GM12878 (cell line): ENCODE data around the gene LHX2. TPM values are rescaled to one million over a fixed set of nuclear protein-coding genes. Genes with fewer than 3 reads are reported as not detected.

Experiments
- ATAC-seq: fragments of 200-7000 bp; cut with Tn5 transposase; 3 replicates; pipeline ENCODE4 v1.9.1; 2020; ENCODE audit warnings: mild to moderate bottlenecking, moderate library complexity
- BruUV-seq: library from RNA; stranded (reverse); fragments of 400-500 nt; replicated peaks from 2 replicates; lab custom pipeline; 2021; lab: Mats Ljungman, UMichigan
- CTCF ChIA-PET: fragments of 300-600 bp; sonication (Branson Sonifier 250); formaldehyde crosslinking; extraction: SDS; loops from one replicate; lab custom pipeline; 2021; ENCODE audit warnings: inconsistent platforms; lab: Yijun Ruan, JAX
- POLR2A ChIA-PET: fragments of 350-600 bp; formaldehyde crosslinking; extraction: SDS; loops from one replicate; lab custom pipeline; 2021; ENCODE audit warnings: inconsistent platforms; lab: Charles Lee
- RAD21 ChIA-PET: fragments of 300-600 bp; sonication (Branson Sonifier 250); formaldehyde crosslinking; loops from one replicate; lab custom pipeline; 2023; ENCODE audit warnings: antibody characterized with exemption; ENCODE audit not compliant: unreplicated experiment; lab: Charles Lee
- SMC1A ChIA-PET: fragments of 300-600 bp; sonication (Branson Sonifier 250); formaldehyde crosslinking; loops from one replicate; lab custom pipeline; 2023; ENCODE audit not compliant: unreplicated experiment, uncharacterized antibody; lab: Charles Lee
- DNase-seq: peaks from one replicate; pipeline ENCODE4 v3.0.0-alpha.2; 2011; ENCODE audit warnings: low read depth, low spot score
- FAIRE-seq: peaks from 3 replicates; lab custom pipeline; 2011; peaks lifted over from hg19 to GRCh38; lab: Jason Lieb, UNC
- H2AFZ ChIP-seq: 2 replicates; pipeline ENCODE4 v1.6.0; 2011; ENCODE audit warnings: low read depth, low read length, control low read depth; ENCODE audit not compliant: control insufficient read depth
- H3K27ac ChIP-seq: 2 replicates; pipeline ENCODE4 v1.5.1; 2011; ENCODE audit warnings: control low read depth; ENCODE audit not compliant: control insufficient read depth, insufficient read depth
- H3K27me3 ChIP-seq, 2 experiments: replicated peaks in 1 of 2; 2 replicates each; pipeline versions ENCODE4 v1.6.0 to v1.6.1; 2011; ENCODE audit warnings: low read length in 1 of 2; ENCODE audit not compliant: control insufficient read depth in 2 of 2, insufficient read depth in 2 of 2
- H3K36me3 ChIP-seq, 2 experiments: 2 replicates each; pipeline ENCODE4 v1.5.1; 2011; ENCODE audit warnings: low read length in 1 of 2; ENCODE audit not compliant: control insufficient read depth in 2 of 2, insufficient read depth in 2 of 2
- H3K4me1 ChIP-seq: 2 replicates; pipeline ENCODE4 v1.6.1; 2011; ENCODE audit warnings: mild to moderate bottlenecking, low read length, moderate library complexity, mixed read lengths; ENCODE audit not compliant: control insufficient read depth, insufficient read depth
- H3K4me2 ChIP-seq: 2 replicates; pipeline ENCODE4 v1.6.0; 2011; ENCODE audit warnings: control low read depth; ENCODE audit not compliant: control insufficient read depth, insufficient read depth
- H3K4me3 ChIP-seq: fragments of 200-600 bp; sonication (generic); 2 replicates; pipeline ENCODE4 v1.5.1; 2016
- H3K79me2 ChIP-seq: 2 replicates; pipeline ENCODE4 v1.6.0; 2011; ENCODE audit warnings: low read length; ENCODE audit not compliant: control insufficient read depth, insufficient read depth
- H3K9ac ChIP-seq: 2 replicates; pipeline ENCODE4 v1.8.0; 2011; ENCODE audit warnings: low read length, control low read depth, mixed read lengths; ENCODE audit not compliant: control insufficient read depth, insufficient read depth
- H3K9me3 ChIP-seq: replicated peaks from 3 replicates; pipeline ENCODE4 v1.5.1; 2011; ENCODE audit warnings: mild to moderate bottlenecking, low read length; ENCODE audit not compliant: control insufficient read depth, insufficient read depth
- H4K20me1 ChIP-seq: 2 replicates; pipeline ENCODE4 v1.6.0; 2011; ENCODE audit not compliant: control insufficient read depth, insufficient read depth
- BCL3 ChIP-seq: IDR thresholded peaks from 2 replicates; pipeline ENCODE4 v1.6.1; 2011; ENCODE audit warnings: borderline replicate concordance, low read depth, mild to moderate bottlenecking, moderate library complexity, low read length; ENCODE audit not compliant: insufficient read depth, poor library complexity, severe bottlenecking
- CTCF ChIP-seq, 3 experiments: IDR thresholded peaks in 2 of 3; conservative IDR thresholded peaks in 1 of 3; 2 replicates each; pipeline ENCODE4 v1.5.1; 2011; ENCODE audit warnings: low read depth in 3 of 3, low read length in 3 of 3, mild to moderate bottlenecking in 3 of 3, control low read depth in 2 of 3, moderate library complexity in 2 of 3, inconsistent platforms in 1 of 3, mixed read lengths in 1 of 3; ENCODE audit not compliant: control insufficient read depth in 2 of 3, insufficient read depth in 1 of 3; ENCODE audit errors: extremely low read depth in 1 of 3
- MYB ChIP-seq: fragments of 150-350 bp; IDR thresholded peaks from 2 replicates; pipeline ENCODE4 v1.6.1; 2014; ENCODE audit warnings: mild to moderate bottlenecking, low read depth, low read length, borderline replicate concordance
- SMC3 ChIP-seq: IDR thresholded peaks from 2 replicates; pipeline ENCODE4 v1.6.1; 2011; ENCODE audit warnings: low read length, improper control_type of control experiment, borderline replicate concordance
- WGBS: methylation state at CpG from one replicate; pipeline ENCODE4 v1.1.6; 2016; ENCODE audit warnings: low lambda C conversion rate; ENCODE audit not compliant: insufficient replicate concordance, insufficient coverage; ENCODE audit errors: missing lambda C conversion rate; 5-methylcytosine and 5-hydroxymethylcytosine counted together
- in situ Hi-C: fragments of 300-500 bp; cut with MboI; formaldehyde crosslinking; loops from 9 replicates; pipeline ENCODE4 v1.14.3; 2018; ENCODE audit warnings: mixed read lengths
- intact Hi-C: fragments of 100-400 bp; cut with micrococcal nuclease; formaldehyde crosslinking; loops from one replicate; pipeline ENCODE4 v1.14.2; 2022; ENCODE audit not compliant: unreplicated experiment
- polyA plus RNA-seq, 11 experiments: library from polyadenylated mRNA; depleted of rRNA in 4 of 11; unstranded in 6 of 11; stranded (reverse) in 5 of 11; fragments of >200 nt; fragmentation: Nextera tagmentation in 4 of 11; fragmentation: Illumina TruSeq in 1 of 11; extraction: Ambion mirVana in 4 of 11; extraction: Trizol in 1 of 11; gene quantifications; 1 replicate in 1 of 11; 2 replicates in 10 of 11; pipeline versions ENCODE4 v1.2.1 to v1.2.3, GENCODE V29; 2011 to 2016; ENCODE audit warnings: inconsistent platforms in 2 of 11, missing spikeins in 2 of 11, low read depth in 1 of 11
- total RNA-seq, 4 experiments: library from RNA; depleted of rRNA in 3 of 4; stranded (reverse); fragments of >200 nt in 3 of 4; fragmentation: Illumina TruSeq in 1 of 4; extraction: Trizol in 1 of 4; gene quantifications; 2 replicates each; pipeline versions ENCODE4 v1.2.1 to v1.2.3, GENCODE V29; 2013 to 2021

LHX2 gene
- total and polyA plus RNA-seq, 10 of the 15 experiments (the other 5 are each of a cell fraction or from before 2014, with no cell fraction given) = 0.82 to 69.8 (median 5.3) TPM

DNA sequence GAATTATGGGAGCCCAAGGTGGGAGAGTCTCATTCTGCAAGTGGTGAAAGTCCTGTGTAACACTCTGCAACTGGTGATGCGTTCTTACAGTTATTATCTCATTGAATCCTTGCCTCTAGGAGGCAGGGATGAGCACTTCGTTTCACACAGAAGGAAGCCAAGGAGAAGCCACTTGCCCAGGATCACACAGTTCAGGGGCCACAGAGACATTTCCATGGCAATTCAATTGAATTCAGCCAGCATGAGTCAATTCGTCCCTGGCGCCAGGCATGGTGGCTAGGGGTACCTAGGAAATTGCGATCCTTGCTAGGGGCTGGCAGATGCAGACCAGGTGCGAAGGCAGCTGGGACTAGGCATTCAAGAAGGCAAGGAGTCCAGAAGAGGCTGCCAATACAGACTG, 26.2 kb downstream of the LHX2 start:
- POLR2A ChIA-PET = interaction anchor here (0.6 kb wide), 1 partner anchor 77 kb away, joined by 3 read pairs; no protein-coding TSS in a partner anchor
- BruUV-seq = no TSS peak
- Histone ChIP-seq H3K4me1 (peaks cover 6% of the 10 kb centered on the region), H3K27ac (no peak overlapping the region), H3K27me3 (peaks cover 2 to 3% of the 10 kb centered on the region in 2 experiments; a peak in 3 of 4 replicates), H4K20me1 (no peaks in the 10 kb centered on the region), H3K36me3 (no peaks in the 10 kb centered on the region), H3K9me3 (no peaks in the 10 kb centered on the region; the same call in 2 of the 3 replicates), H3K4me3 (no peak overlapping the region), H3K4me2 (no peak overlapping the region), H3K9ac (no peak overlapping the region), H3K79me2 (no peaks in the 10 kb centered on the region), H2AFZ (no peak overlapping the region)
- FAIRE-seq (no peak), DNase-seq (no peak), ATAC-seq (no peak)
- SMC1A ChIA-PET = interaction anchor here (0.9 to 6.6 kb wide), 8 partner anchors 19 to 350 kb away, joined by 3 to 90 read pairs (median 18); no protein-coding TSS in a partner anchor
- intact Hi-C loops = no loop called here
- in situ Hi-C loops = no loop called here
- WGBS = 56% methylated on average over 6 of the region's 6 CpGs
- CTCF ChIA-PET = interaction anchor here (0.6 to 6.3 kb wide), 9 partner anchors 18 to 636 kb away, joined by 3 to 161 read pairs (median 23); no protein-coding TSS in a partner anchor
- TF ChIP-seq MYB (no peak), CTCF (IDR thresholded peaks at IDR 0.05 in 2 of 3, conservative IDR thresholded peaks at IDR 0.05 in 1 of 3; ENCODE audit: control insufficient read depth in 2 of 3, extremely low read depth in 1 of 3, insufficient read depth in 1 of 3, low read depth in 3 of 3, low read length in 3 of 3) (0 out of 6 replicates have a peak, but pooled peaks of 1 of the 3 experiments have one; percentile 4), BCL3 (peak; percentile 59), SMC3 (peak; percentile 13; the same call in 1 of the 2 replicates)
- RAD21 ChIA-PET = interaction anchor here (0.6 to 5.4 kb wide), 4 partner anchors 34 to 496 kb away, joined by 3 to 89 read pairs (median 28); no protein-coding TSS in a partner anchor
